Prostate gland (tissue), 2 donors: ENCODE data around the gene SLC6A16.

Experiments
- POLR2A ChIP-seq: fragments of 450-650 bp; IDR thresholded peaks from one replicate; pipeline ENCODE4 v1.6.1; 2016; ENCODE audit warnings: antibody characterized with exemption, mild to moderate bottlenecking
- POLR2AphosphoS5 ChIP-seq: sonication (generic); formaldehyde crosslinking; IDR thresholded peaks from one replicate; pipeline ENCODE4 v1.6.1; 2017; ENCODE audit warnings: antibody characterized with exemption
- TF ChIP-seq, protein P1 (sequence below), 4 experiments: fragments of 200-600 bp in 2 of 4; fragments of 450-650 bp in 2 of 4; sonication (generic) in 2 of 4; IDR thresholded peaks; 1 replicate in 3 of 4; 2 replicates in 1 of 4; pipeline ENCODE4 v1.5.1; 2016 to 2019; ENCODE audit warnings: antibody characterized with exemption in 4 of 4, mild to moderate bottlenecking in 2 of 4, moderate library complexity in 2 of 4

DNA sequence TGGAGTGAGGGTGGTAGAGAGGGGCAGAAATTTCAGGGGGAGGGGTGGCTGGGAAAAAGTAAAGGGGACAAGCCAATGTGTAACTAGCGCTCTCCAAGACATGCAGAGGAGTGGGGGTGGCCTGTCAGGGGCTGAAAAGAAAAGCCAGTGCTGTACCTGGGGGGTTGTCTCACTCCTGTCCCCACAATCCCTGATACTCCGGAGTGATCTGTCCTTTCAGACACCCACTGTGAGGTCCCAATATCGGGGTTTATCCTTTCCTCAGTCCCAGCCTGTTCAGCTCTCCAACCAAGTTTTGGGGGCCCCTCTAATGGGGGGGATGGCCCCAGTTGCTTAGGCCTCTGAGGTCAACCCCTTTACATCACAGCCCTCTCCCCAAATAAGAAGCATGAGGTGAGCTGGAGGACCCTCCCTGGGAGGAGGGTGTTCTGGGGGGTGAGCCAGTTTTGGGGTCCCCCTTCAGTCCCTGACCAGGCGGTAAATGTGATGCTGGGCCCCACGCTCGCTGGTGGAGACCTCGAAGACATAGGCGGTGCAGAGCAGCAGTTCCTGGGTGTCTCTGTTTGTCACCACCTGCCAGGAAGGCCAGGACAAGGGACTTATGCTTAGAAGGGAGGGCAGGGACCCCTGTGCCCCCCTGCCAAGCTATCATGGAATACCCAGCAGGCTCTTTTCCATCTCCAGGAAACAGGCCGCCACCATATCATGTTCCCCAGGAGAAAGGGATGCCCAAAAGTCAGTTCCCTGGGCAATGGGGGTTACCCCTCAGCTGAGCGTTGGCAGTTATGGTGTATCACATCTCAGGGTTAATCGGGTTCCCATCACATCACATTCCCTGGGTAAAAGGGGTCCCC, 16.1 kb upstream of the SLC6A16 start:
- TF ChIP-seq, protein P1, sequence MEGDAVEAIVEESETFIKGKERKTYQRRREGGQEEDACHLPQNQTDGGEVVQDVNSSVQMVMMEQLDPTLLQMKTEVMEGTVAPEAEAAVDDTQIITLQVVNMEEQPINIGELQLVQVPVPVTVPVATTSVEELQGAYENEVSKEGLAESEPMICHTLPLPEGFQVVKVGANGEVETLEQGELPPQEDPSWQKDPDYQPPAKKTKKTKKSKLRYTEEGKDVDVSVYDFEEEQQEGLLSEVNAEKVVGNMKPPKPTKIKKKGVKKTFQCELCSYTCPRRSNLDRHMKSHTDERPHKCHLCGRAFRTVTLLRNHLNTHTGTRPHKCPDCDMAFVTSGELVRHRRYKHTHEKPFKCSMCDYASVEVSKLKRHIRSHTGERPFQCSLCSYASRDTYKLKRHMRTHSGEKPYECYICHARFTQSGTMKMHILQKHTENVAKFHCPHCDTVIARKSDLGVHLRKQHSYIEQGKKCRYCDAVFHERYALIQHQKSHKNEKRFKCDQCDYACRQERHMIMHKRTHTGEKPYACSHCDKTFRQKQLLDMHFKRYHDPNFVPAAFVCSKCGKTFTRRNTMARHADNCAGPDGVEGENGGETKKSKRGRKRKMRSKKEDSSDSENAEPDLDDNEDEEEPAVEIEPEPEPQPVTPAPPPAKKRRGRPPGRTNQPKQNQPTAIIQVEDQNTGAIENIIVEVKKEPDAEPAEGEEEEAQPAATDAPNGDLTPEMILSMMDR (IDR thresholded peaks at IDR 0.05): no peak
- no peak for TF ChIP-seq POLR2A
- no peak for TF ChIP-seq POLR2AphosphoS5
